GM18511 (cell line): Measurements from ENCODE around the gene CCDC81.

Source experiments
- ATAC-seq: cut with Tn5 transposase; IDR thresholded peaks from one replicate; pipeline ENCODE4 v1.9.1; 2021; ENCODE audit warnings: mild to moderate bottlenecking, moderate library complexity; ENCODE audit not compliant: unreplicated experiment

Gene CCDC81

GRCh38 chr11:86461892-86462291 lies 87.2 kb downstream of the CCDC81 start:
- no peak for ATAC-seq

- ATAC-seq: no peak
Measured at GRCh38 chr11:86463120-86463519, 88.4 kb downstream of the CCDC81 start.

GRCh38 chr11:86463955-86464354 lies 89.3 kb downstream of the CCDC81 start:
- ATAC-seq: no peak

DNA sequence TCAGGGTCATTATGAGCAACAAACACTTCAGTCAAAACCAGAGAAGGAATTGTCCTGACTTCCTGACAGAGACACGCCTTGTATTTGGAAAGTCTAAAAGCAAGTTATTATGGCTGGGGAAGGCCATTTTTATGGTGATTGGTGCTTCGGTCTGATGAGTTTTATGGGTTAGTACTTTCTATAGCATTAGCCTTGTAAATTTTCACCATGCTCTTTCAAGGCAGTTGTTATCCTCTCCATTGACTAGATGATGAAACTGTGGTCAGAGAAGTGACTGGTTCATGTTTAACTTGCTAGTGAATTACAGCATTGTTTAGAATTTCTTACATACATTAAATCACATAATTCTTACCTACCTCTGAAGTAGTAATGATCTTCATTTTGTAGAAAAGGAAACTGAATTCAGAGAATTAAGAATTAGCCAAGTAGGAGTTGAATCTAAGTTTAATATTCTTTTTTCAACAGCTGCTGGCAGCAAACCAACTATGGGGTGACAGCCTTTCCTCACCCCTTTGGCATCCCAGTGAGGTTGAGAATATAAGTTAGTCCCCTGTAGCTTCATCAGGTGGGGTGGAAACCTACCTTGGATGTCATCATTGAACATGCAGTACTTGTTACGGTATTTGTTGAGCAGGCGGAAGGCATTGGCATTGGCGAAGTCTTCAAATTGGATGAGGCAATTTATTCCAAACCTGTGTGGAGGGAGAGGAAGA lies 90.0 kb downstream of the CCDC81 start:
- no peak for ATAC-seq

- no peak for ATAC-seq
Measured at GRCh38 chr11:86468169-86468568, 93.5 kb downstream of the CCDC81 start.

DNA sequence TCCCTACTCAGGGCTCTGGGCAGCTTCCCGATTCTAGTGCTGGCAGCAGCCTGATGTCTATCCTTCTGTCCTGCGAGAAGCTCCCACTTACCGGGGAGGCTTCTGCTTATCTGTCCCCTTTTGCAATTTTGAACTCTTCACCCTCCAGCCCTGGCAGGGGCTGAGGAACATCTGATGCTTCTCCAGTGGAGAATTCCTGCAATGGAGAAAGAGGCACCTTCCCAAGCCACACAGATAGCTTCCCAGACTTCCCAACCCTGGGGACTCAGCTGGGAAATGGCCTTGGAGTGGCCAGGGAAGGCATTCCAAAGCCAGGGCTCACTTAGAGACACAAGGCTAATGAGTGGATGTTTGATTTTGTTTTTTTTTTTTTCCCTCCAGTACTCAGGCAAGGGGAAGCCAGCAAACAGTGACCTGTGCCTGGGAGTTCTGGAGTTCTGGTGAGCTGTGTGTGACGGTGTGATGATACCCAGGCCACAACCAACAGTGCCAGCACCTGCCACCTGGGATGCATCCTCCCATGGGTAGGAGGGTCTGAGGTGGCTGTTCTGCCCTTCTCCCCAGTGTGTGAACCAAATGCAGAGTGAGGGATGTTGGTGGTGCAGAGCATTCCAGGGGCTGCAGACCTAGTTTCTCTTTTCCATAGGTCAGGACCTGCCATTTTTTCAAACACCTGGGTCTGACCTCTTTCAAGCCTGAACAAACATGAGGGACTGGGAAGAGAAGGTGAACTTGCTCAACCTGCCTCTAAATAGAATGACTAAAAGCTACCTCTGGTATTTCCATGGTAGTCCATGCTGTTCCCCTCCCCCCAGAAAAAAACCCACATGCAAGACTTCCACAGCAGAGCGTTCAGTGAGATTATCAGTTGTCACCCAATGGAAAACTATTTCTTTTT lies 95.1 kb downstream of the CCDC81 start:
- ATAC-seq: no peak
